Gastrocnemius medialis (tissue), 4 donors: Measurements from ENCODE around the gene FGFR4. TPM values are rescaled to one million over a fixed set of nuclear protein-coding genes. Genes with fewer than 3 reads are reported as not detected.

Experiments
- ATAC-seq, 2 donors: fragments of 150-250 bp; one replicate each; pipeline ENCODE4 v1.9.1; 2016
- DNase-seq, 2 donors: peaks; one replicate each; pipeline ENCODE4 v3.0.0-alpha.2; 2019
- H3K27ac ChIP-seq, 4 donors: fragments of 200-600 bp; sonication (generic); 1 replicate in 1 of 4; 2 replicates in 3 of 4; pipeline ENCODE4 v1.5.1; 2016 to 2018; ENCODE audit warnings: mild to moderate bottlenecking in 2 of 4, moderate library complexity in 1 of 4
- H3K27me3 ChIP-seq, 3 donors: fragments of 200-600 bp; sonication (generic) in 2 of 3; 1 replicate in 1 of 3; 2 replicates in 2 of 3; pipeline versions ENCODE4 v1.5.1 to v1.6.0; 2016 to 2019; ENCODE audit warnings: mild to moderate bottlenecking in 1 of 3, moderate library complexity in 1 of 3
- H3K36me3 ChIP-seq, 2 donors: fragments of 200-600 bp; sonication (generic) in 1 of 2; one replicate each; pipeline ENCODE4 v1.5.1; 2017 to 2018
- H3K4me1 ChIP-seq, 2 donors: fragments of 200-600 bp; sonication (generic) in 1 of 2; one replicate each; pipeline ENCODE4 v1.5.1; 2016 to 2017; ENCODE audit warnings: mild to moderate bottlenecking in 2 of 2
- H3K4me3 ChIP-seq, 4 donors: fragments of 200-600 bp; sonication (generic) in 3 of 4; 1 replicate in 1 of 4; 2 replicates in 3 of 4; pipeline ENCODE4 v1.5.1; 2016 to 2019; ENCODE audit warnings: mild to moderate bottlenecking in 2 of 4
- H3K9me3 ChIP-seq, 3 donors: fragments of 200-600 bp; sonication (generic) in 2 of 3; 1 replicate in 1 of 3; 2 replicates in 2 of 3; pipeline ENCODE4 v1.5.1; 2016 to 2019
- CTCF ChIP-seq, 5 experiments: fragments of 450-650 bp in 3 of 5; fragments of 200-600 bp in 2 of 5; sonication (generic) in 2 of 5; IDR thresholded peaks in 4 of 5; conservative IDR thresholded peaks in 1 of 5; 1 replicate in 4 of 5; 2 replicates in 1 of 5; pipeline ENCODE4 v1.5.1; 2016 to 2019; ENCODE audit warnings: antibody characterized with exemption in 5 of 5, mild to moderate bottlenecking in 3 of 5, moderate library complexity in 3 of 5
- POLR2A ChIP-seq, 2 donors: fragments of 450-650 bp; IDR thresholded peaks; one replicate each; pipeline ENCODE4 v1.6.1; 2017; ENCODE audit warnings: antibody characterized with exemption in 2 of 2, mild to moderate bottlenecking in 2 of 2, moderate library complexity in 2 of 2
- in situ Hi-C, 4 donors: fragments of 200-750 bp; cut with MboI; loops; one replicate each; pipeline versions ENCODE4 v1.15.0 to v1.8.0; 2017; ENCODE audit warnings: low sequenced_read_pairs in 4 of 4
- intact Hi-C: fragments of 100-400 bp; cut with DNase I; formaldehyde crosslinking; loops from one replicate; pipeline ENCODE4 v1.15.1; 2023; ENCODE audit warnings: low total_unique reads
- total RNA-seq, 4 donors: library from RNA; depleted of rRNA; stranded (reverse); fragments of >200 nt; gene quantifications; one replicate each; pipeline versions ENCODE4 v1.1.0 to v1.2.3, GENCODE V29; 2016

FGFR4 gene
- total RNA-seq, 4 donors from 2014 or later, result 0.56 to 5.0 (median 2.5) TPM

GRCh38 chr5:177111720-177112394, 25.1 kb downstream of the FGFR4 start:
- no peak for DNase-seq
- Histone ChIP-seq H3K4me1 (peaks cover 7 to 10% of the 10 kb centered on the region in 2 donors), H3K4me3 (no peak overlapping the region), H3K27me3 (no peaks in the 10 kb centered on the region), H3K36me3 (no peaks in the 10 kb centered on the region), H3K27ac (no peak overlapping the region), H3K9me3 (no peaks in the 10 kb centered on the region)
- intact Hi-C loops, result loop anchor here (1.0 to 10.0 kb wide), 3 partner anchors 40 to 343 kb away; no protein-coding TSS in a partner anchor
- ATAC-seq, result no peak
- in situ Hi-C loops, result loop anchor here in 2 of 4 donors (25.0 kb wide), 2 partner anchors 150 to 450 kb away; no protein-coding TSS in a partner anchor
- TF ChIP-seq POLR2A (IDR thresholded peaks at IDR 0.05) (no peak), CTCF (IDR thresholded peaks at IDR 0.05 in 4 of 5, conservative IDR thresholded peaks at IDR 0.05 in 1 of 5) (peak; percentile 71 to 93 (median 85))

- peaks cover 7 to 10% of the 10 kb centered on the region in 2 donors for H3K4me1 ChIP-seq
- ATAC-seq (no peak), DNase-seq (no peak)
- in situ Hi-C loops (loop anchor here in 2 of 4 donors (25.0 kb wide), 2 partner anchors 150 to 450 kb away; no protein-coding TSS in a partner anchor), intact Hi-C loops (loop anchor here (1.0 to 10.0 kb wide), 3 partner anchors 40 to 342 kb away; no protein-coding TSS in a partner anchor)
- H3K9me3 ChIP-seq, result no peaks in the 10 kb centered on the region
- no peak overlapping the region for H3K4me3 ChIP-seq
- H3K36me3 ChIP-seq, result no peaks in the 10 kb centered on the region
- H3K27ac ChIP-seq, result no peak overlapping the region
- H3K27me3 ChIP-seq, result no peaks in the 10 kb centered on the region
- no peak for TF ChIP-seq CTCF (IDR thresholded peaks at IDR 0.05 in 4 of 5, conservative IDR thresholded peaks at IDR 0.05 in 1 of 5)
- TF ChIP-seq POLR2A (IDR thresholded peaks at IDR 0.05), result no peak
Observed at GRCh38 chr5:177112589-177113220, 26.0 kb downstream of the FGFR4 start.

GRCh38 chr5:177113566-177114424, 27.1 kb downstream of the FGFR4 start:
- DNase-seq (peak; percentile 47 to 68), ATAC-seq (peak; percentile 69 to 70)
- peak overlapping the region in 1 of 4 donors; percentile 22 for H3K4me3 ChIP-seq
- H3K4me1 ChIP-seq, result peaks cover 7 to 10% of the 10 kb centered on the region in 2 donors
- in situ Hi-C loops, result loop anchor here in 2 of 4 donors (25.0 kb wide), 2 partner anchors 149 to 451 kb away; no protein-coding TSS in a partner anchor
- intact Hi-C loops, result loop anchor here (2.0 to 10.0 kb wide), 3 partner anchors 139 to 341 kb away; partner anchors contain the start of genes PRELID1 and RAB24
- TF ChIP-seq CTCF (IDR thresholded peaks at IDR 0.05 in 4 of 5, conservative IDR thresholded peaks at IDR 0.05 in 1 of 5) (peak; percentile 88 to 99 (median 96)), POLR2A (IDR thresholded peaks at IDR 0.05) (no peak)
- H3K27ac ChIP-seq, result peak overlapping the region in 2 of 4 donors; percentile 16 to 51
- H3K27me3 ChIP-seq, result no peaks in the 10 kb centered on the region
- H3K36me3 ChIP-seq, result no peaks in the 10 kb centered on the region
- no peaks in the 10 kb centered on the region for H3K9me3 ChIP-seq

- peak overlapping the region; percentile 41 to 76 (median 70) for H3K27ac ChIP-seq
- no peaks in the 10 kb centered on the region for H3K36me3 ChIP-seq
- peak in 1 of 2 donors; percentile 19 for TF ChIP-seq POLR2A (IDR thresholded peaks at IDR 0.05)
- TF ChIP-seq CTCF (IDR thresholded peaks at IDR 0.05 in 4 of 5, conservative IDR thresholded peaks at IDR 0.05 in 1 of 5), result no peak
- ATAC-seq (peak; percentile 91 to 93), DNase-seq (peak; percentile 80 to 86)
- intact Hi-C loops (loop anchor here (1.0 to 10.0 kb wide), 2 partner anchors 16 to 338 kb away; partner anchors contain the start of gene NSD1), in situ Hi-C loops (loop anchor here in 2 of 4 donors (25.0 kb wide), 2 partner anchors 145 to 455 kb away; no protein-coding TSS in a partner anchor)
- H3K27me3 ChIP-seq, result no peaks in the 10 kb centered on the region
- H3K4me3 ChIP-seq, result peak overlapping the region; percentile 41 to 55 (median 50)
- H3K4me1 ChIP-seq, result peaks cover 7 to 10% of the 10 kb centered on the region in 2 donors
- no peaks in the 10 kb centered on the region for H3K9me3 ChIP-seq
Observed at GRCh38 chr5:177116631-177117373, 30.1 kb downstream of the FGFR4 start.
